NCI-H1436 (cell line): ENCODE data around the gene EIF4H.
"Not testable (repeated sequence)": the region's sequence is repeated elsewhere in the genome, so short reads cannot be mapped to it uniquely, and the experiment has no call there.

ENCODE experiments used
- DNase-seq: peaks from one replicate; lab custom pipeline; 2025; lab: John Stamatoyannopoulos, UW

EIF4H gene

DNA sequence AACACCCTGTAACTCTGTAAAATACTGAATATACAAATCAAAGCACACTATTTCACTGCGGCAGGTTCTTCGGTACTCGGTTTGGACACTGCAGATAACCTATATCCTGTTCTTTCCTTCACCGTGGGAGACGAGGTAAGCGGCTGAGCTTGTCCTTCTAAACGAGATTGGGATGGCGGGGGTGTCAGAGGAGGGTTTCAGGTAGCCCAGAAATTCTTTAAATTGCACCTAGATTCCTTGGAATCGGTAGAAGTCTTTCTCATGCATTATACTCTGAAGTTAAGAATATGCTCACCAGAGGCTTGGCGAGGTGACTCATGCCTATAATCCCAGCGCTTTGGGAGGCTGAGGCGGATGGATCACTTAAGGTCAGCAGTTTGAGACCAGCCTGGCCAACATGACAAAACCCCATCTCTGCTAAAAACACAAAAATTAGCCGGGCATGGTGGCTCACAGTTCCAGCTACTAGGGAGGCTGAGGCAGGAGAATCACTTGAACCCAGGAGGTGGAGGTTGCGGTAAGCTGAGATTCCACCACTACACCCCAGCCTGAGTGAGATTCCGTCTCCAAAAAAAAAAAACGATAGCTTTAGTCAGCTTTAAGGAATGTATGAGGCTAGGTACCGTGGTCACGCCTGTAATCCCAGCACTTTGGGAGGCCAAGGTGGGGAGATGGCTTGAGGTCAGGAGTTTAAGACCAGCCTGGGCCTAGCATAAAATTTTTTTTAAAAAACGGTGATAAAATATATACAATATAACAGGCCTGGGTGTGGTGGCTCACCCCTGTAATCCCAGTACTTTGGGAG is 25.6 kb downstream of the EIF4H start:
- no peak for DNase-seq

DNA sequence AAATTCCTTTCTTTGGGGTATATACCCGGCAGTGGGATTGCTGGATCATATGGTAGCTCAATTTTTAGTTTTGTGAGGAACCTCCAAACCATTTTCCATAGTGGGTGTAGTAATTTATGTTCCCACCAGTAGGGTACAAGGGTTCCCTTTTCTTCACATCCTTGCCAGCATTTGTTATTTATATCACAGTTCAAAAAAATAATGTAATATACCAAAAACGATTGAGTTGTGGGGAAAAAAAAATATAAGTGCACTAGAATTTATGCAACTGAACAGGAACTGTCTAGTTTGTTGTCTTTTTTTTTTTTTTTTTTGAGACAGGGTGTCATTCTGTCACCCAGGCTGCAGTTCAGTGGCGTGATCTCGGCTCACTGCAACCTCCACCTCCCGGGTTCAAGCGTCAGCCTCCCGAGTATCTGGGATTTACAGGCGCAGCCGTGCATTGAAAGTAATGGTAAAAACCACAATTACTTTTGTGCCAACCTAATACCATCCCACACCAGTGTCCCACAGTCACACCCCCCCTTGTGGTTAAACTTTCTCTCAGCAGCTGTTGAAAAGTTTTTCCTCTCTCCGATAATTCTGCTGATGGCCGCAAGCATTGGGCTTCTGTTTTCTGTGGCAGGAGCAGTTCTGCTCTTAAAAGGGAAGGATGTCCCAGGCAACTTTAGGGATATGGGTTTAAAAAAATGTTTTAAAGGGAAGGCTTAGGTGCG is 28.8 kb downstream of the EIF4H start:
- no peak for DNase-seq

DNA sequence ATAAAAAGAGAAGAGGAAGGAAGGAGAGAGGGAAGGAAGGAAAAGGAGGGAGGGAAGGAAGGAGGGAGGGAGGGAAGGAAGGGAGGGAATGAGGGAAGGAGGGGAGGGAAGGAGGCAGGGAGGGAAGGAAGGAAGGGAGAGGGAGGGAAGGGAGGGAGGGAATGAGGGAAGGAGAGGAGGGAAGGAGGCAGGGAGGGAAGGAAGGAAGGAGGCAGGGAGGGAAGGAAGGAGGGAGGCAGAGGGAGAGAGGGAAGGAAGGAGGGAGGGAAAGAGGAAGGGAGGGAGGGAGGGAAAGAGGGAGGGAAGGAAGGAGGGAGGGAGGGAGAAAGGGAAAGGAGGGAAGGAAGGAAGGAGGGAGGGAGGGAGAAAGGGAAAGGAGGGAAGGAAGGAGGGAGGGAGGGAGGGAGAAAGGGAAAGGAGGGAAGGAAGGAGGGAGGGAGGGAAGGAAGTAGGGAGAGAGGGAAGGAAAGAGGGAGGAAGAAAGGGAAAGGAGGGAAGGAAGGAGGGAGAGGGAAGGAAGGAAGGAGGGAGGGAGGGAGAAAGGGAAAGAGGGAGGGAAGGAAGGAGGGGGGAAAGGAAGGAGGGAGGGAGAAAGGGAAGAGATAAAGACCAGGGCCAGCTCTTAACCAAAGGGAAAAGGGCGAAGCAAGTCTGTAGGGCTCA is 29.9 kb downstream of the EIF4H start:
- no peak for DNase-seq

DNA sequence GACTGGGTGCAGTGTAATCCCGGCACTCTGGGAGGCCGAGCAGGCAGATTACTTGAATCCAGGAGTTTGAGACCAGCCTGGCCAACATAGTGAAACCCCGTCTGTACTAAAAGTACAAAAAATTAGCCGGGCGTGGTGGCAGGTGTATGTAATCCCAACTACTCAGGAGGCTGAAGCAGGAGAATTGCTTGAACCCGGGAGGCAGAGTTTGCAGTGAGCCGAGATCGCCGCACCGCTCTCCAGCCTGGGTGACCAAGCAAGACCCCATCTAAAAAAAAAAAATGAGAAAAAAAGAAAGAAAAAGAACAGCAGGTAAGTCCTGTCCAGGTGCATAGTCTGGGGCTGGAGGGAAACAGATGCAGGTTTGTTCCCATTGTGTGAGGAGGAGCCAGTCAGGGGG is 31.9 kb downstream of the EIF4H start:
- not testable (repeated sequence) for DNase-seq

DNA sequence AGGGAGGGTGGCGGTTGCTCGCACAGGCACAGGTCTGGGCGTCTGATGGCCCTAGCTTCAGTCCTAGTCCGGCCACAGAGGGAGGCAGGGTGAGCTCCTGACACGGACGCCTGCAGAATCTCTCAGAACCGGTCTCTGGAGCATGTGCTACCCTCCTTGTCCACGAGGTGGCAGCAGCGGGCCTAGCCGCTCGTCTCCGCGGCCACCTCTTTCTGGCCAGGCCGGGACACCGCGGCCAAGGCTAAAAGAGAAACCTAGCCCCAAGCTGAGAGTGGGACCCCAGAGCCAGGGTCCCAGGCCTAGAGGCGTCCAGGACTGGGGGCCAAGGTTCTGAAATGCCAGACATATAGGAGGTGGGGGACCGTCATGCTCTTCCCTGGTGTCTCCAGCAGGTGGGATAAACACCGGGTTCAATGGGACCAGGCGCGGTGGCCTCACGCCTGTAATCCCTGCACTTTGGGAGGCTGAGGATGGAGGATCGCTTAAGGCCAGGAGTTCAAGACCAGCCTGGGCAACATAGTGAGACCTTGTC is 32.5 kb downstream of the EIF4H start:
- DNase-seq = peak; percentile 30

DNA sequence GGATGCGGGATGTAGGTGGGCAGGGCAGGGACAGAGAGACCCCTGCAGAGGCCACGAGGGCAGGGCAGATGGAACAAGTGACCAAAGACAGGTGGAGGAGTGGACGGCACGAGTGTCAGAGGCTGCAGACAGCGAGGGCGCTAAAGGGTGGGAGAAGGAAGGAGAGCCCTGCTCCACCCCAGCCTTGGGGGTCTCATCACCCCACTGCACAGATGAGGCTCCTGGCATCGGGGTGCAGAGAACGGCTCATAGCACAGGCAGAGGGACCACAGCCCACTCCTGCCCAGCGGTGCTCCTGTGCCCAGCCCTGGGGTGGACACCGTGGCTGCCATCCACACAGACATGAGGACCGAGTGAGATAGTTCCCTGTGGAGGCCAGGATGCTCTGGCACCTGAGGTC is 33.4 kb downstream of the EIF4H start:
- no peak for DNase-seq

DNA sequence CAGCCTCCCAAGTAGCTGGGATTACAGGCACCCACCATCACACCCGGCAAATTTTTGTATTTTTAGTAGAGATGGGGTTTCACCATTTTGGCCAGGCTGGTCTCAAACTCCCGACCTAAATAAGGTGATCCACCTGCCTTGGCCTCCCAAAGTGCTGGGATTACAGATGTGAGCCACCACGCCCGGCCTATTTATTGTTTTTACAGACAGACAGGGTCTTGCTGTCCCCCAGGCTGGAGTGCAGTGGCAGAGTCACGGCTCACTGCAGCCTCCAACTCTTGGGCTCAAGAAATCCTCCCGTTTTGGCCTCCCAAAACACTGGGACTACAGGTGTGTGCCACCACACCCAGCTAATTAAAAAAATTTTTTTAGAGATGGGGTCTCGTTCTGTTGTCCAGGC is 34.1 kb downstream of the EIF4H start:
- DNase-seq = not testable (repeated sequence)

DNA sequence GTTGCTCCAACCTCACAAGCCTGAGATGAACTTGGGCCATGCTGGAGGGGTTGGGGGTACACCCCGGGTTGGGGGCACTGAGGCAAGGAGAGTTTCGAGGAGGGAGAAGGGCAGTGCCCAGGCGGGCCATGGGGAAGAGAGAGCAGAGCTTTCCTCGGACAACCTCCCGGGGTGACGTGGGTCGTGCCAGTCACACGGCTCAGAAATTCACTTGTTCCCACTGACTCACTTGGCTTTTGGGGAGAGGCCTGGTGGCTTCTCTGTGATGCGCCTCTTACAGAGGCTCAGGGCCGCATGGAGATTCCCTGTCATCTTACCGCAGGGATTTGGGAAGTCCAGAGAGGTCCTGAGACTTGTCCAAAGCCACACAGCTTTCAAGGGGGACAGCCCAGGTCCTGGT is 38.5 kb downstream of the EIF4H start:
- DNase-seq = no peak

DNA sequence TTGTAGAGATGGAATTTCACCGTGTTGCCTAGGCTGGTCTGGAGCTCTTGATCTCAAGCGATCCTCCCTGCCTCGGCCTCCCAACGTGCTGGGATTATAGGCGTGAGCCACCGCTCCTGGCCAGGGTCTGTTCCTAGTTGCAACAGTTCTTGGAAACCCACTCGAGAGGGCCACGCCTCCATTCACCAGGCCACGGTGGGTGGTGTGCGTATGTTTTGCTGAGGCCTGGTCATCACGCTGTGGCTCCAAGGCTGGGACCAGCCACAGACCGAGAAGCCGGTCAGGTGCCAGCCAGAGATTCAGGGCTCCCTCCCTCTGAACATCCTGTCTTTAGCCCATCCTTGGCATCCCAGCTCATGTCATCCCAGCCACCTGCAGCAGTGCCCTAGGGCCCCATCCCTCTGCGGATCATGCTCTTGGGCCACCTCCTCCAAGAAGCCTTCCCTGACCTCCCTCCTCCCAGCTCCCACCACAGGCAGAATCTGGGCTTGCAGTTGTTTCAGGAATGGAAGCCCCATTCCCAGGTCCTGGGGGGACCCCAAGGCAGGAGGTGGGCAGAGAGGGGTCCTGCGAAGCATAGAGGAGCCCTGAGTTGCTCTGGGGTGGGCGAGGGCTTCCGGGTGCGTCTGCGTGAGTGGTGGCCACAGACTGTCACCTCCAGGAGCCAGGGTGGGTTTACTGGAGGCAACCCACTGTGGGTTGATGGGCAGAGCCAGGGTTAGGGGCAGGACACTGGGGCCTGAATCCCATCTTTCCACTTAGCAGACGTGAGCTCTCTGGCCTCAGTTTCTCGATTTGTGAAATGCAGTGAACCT is 40.9 kb downstream of the EIF4H start:
- DNase-seq = no peak

DNA sequence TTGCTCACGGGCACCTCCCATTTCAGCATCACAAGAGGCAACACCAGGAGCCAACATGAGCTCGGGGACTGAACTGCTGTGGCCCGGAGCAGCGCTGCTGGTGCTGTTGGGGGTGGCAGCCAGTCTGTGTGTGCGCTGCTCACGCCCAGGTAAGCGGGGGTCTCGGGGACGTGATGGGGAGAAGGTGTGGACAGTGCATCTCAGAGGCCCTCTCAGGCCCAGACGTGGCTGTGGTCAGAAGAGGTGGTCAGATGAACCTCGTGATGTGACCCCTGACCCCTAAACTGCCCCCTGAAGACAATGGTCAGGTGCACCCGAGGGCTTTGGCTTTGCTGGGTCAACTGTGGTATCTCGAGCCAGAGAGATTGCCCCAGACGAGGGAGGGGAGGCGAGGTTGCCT is 41.8 kb downstream of the EIF4H start:
- DNase-seq = no peak

DNA sequence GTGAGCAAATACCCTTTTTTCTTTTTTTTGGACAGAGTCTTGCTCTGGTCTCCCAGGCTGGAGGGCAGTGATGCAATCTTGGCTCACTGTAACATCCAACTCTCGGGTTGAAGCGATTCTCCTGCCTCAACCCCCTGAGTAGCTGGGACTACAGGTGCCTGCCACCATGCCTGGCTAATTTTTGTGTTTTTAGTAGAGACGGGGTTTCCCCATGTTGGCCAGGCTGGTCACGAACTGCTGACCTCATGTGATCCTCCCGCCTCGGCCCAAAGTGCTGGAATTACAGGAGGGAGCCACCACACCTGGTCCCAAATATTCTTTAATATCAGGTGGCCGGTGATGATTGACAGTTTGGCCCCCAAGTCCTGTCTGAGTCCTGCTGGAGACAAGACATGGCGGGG is 42.2 kb downstream of the EIF4H start:
- no peak for DNase-seq

DNA sequence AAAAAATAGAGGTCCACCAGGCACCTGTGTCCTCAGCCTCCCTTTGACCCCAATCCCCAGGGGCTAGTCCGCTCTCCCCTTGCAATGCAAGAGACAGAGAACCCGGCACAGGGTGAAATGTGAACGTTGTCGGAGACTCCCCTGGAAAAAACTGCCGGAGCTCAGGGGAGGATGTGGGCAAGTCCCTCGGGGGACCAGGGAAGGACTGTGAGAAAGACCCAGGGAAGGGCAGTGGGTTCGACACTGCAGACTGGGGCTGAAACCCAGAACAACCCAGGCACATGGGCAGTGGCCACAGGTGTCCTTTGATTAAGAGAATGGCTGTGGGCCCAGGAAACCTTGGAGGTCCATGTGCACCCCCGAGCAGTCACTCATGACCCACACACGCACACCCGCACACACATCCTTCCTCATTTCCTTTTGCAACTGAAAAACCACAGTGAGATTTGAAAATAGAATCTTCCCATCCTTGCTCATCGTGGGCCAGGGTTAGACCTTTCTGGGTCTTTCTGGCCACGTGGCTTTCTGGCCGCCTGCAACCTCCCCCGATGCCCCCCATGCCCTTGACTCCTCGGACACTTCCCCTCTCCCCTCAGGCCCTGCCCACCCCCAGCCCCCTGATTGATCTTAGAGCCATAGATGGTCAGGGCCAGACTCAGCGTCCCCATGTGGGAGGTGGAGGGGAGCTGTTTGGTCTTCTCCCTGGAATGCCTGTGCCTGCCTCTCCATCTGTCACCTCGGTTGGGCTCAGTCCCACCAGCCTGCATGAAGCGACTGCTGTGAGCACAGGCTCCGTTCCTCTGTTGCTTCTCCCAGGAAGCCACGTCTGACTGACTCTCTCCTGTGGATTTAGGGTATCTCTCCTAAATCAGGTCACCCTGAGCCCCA is 43.5 kb downstream of the EIF4H start:
- no peak for DNase-seq

DNA sequence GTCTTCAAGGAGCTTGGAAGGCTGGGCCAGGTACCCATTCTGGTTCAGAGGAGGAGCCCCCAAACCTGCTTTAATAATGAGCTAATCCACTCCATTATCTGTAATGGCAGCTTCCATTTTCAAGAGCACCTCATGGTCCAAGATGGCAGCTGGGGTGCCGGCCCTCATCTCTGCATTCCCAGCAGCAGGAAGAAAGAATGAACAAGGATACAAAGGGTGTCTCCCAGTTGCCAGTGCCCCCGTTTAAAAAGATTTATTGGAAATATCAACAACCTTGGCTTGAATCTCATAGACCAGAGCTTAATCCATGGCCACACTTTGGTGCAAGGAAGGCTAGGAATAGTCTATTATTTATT is 44.2 kb downstream of the EIF4H start:
- DNase-seq = no peak

DNA sequence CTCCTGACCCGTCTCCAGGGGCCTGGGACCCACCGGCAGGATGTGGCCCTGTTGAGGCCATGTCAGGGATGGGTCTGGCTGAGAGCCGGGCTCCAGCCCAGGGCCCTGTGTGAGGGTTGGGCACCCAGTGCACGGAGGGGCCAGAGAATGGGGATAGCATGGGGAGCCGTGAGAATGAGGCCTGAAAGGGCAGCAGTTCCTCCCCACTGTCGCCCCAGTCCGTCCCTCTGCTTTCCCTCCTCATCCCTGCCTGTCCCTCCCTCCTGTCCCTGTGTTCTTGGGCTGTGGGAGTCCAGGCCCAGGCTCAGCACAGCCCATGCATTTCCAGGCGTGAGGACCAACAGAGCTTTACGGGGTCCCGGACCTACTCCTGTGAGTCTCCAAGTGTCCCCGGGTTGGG is 45.3 kb downstream of the EIF4H start:
- no peak for DNase-seq

DNA sequence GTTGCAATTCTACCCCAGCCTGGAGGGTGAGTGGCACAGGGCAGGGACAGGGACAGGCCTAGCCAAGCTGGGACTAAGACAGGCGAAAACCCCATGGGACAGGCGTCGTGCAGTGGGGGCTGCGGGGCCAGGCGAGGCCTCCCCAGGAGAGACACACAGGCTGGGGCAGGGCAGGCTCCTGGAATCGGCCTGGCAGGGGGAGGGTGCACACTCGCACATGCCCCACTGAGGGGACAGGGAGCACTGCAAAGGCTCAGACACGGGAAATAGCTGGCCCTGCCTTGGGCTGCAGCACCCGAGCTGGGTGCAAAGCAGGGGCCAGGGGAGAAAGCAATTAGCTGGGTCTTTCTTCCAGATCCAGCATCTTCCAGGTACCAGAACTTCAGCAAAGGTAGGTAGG is 46.1 kb downstream of the EIF4H start:
- DNase-seq = no peak

DNA sequence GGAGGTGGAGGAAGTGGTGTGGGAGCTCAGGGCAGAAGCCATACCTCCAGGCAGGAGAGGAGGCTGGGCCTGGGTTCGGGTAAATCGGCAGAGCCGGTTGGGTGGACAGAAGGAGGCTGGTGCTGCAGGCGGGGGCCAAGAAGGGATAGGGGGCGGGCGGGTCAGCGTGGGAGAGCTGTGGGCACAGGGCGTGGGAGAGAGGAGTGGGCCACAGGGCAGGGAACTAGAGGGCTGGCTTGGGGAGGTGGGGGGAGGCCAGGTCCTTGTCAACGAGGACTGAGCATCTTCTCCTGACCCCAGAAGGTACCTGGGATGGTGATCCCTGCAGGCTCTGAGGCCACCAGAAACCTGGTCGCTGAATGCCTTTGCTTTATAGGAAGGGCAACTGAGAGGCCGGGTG is 47.6 kb downstream of the EIF4H start:
- DNase-seq = no peak

DNA sequence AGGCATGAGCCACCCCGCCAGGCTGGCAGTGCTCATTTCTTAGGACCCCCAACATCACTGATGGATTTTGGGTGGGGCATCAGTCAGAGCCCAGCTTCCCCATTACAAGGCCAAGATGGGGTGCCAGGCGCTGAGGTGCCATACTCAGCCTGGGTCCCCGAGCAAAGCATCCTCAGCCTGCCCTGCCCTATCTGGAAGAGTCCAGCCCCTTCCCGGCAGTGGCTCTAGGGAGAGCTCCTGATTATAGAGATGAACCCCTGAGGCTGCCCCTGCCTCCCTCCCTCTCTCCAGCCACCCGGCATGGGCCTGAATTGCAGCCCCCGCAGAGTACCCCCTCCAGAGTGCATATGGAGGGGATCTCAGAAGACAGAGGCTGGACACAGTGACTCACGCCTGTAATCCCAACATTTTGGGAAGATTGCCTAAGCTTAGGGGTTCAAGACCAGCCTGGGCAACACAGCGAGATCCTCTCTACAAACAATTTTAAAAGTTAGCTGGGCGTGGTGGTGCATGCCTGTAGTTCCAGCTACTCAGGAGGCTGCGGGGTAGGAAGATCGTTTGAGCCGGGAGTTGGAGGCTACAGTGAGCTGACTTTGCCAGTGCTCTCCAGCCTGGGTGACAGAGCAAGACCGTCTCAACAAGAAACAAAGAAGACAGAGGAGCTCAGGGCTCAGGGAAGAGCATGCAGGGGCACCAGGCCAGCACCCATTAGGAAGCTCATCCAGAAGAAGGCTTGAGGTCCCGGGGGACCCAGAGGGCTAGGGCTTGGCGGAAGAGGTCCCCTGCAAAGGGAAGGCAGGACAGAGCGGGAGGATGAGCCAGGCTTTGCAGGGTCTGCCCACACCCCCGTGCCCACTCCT is 48.9 kb downstream of the EIF4H start:
- DNase-seq = no peak

DNA sequence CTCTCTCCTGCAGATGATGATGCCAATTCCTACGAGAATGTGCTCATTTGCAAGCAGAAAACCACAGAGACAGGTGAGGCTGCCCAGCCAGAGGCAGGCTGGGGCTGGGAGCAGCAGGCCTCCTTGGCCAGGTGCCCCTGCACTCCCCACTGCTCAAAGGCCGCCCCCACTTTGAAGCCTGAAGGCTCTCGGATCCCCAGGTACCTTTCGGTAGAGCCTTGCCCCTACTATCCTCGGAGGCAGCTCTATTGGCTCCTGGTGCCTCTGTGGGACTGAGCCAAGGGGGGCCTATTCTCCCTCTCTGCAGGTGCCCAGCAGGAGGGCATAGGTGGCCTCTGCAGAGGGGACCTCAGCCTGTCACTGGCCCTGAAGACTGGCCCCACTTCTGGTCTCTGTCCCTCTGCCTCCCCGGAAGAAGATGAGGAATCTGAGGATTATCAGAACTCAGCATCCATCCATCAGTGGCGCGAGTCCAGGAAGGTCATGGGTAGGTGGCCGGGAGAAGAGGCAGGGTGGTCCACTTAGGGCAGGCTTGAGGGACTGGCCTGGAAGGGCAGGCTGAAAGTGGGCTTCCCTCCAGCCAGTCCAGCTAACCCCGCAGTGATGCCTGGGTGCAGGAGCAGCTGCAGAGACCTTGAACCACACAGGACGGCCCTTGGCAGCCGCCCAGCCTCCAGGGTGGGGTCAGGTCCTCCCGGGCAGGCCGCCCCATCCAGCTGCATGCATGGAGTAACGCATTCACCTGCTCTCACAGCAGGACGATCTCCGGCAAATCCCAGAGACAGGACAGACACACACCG is 49.8 kb downstream of the EIF4H start:
- DNase-seq = no peak

DNA sequence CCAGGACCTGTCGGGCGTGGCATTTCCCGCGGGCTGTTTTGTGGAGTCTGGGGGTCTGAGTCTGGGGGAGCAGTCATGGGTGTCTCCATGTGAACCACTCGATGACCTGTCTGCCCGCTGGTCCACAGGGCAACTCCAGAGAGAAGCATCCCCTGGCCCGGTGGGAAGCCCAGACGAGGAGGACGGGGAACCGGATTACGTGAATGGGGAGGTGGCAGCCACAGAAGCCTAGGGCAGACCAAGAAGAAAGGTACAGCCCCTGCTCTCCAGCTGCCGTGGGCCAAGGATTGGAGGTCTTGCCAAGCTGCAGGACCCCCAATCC is 50.3 kb downstream of the EIF4H start:
- no peak for DNase-seq
